Ishikawa (cell line): ENCODE results near the gene FGF2.

Experiments
- CEBPB ChIP-seq: IDR thresholded peaks from 2 replicates; pipeline ENCODE4 v1.6.1; 2012
- CREB1 ChIP-seq: IDR thresholded peaks from 2 replicates; pipeline ENCODE4 v1.6.1; 2012; ENCODE audit warnings: low read depth
- EGR1 ChIP-seq: IDR thresholded peaks from 2 replicates; pipeline ENCODE4 v1.6.1; 2012
- EP300 ChIP-seq: IDR thresholded peaks from 2 replicates; pipeline ENCODE4 v1.6.1; 2012; ENCODE audit warnings: borderline replicate concordance
- FOXM1 ChIP-seq: IDR thresholded peaks from 2 replicates; pipeline ENCODE4 v1.6.1; 2012; ENCODE audit warnings: low read depth, borderline replicate concordance
- MAX ChIP-seq: IDR thresholded peaks from 2 replicates; pipeline ENCODE4 v1.6.1; 2012
- RAD21 ChIP-seq: IDR thresholded peaks from 2 replicates; pipeline ENCODE4 v1.6.1; 2012; ENCODE audit warnings: low read depth
- REST ChIP-seq: IDR thresholded peaks from 2 replicates; pipeline ENCODE4 v1.6.1; 2012; ENCODE audit warnings: low read depth, mild to moderate bottlenecking
- TAF1 ChIP-seq: IDR thresholded peaks from 2 replicates; pipeline ENCODE4 v1.6.1; 2012; ENCODE audit warnings: low read depth, mild to moderate bottlenecking
- TEAD4 ChIP-seq: IDR thresholded peaks from 2 replicates; pipeline ENCODE4 v1.6.1; 2012
- USF1 ChIP-seq: IDR thresholded peaks from 2 replicates; pipeline ENCODE4 v1.6.1; 2012
- ZBTB7A ChIP-seq: IDR thresholded peaks from 2 replicates; pipeline ENCODE4 v1.6.1; 2012; ENCODE audit warnings: low read depth

- no peak for TF ChIP-seq CEBPB
- TF ChIP-seq REST: no peak
- no peak for TF ChIP-seq TAF1
- TF ChIP-seq EP300: no peak
- TF ChIP-seq TEAD4: no peak
- no peak for TF ChIP-seq EGR1
- TF ChIP-seq USF1: no peak
- no peak for TF ChIP-seq MAX
- no peak for TF ChIP-seq ZBTB7A
- no peak for TF ChIP-seq RAD21
- TF ChIP-seq CREB1: no peak
- TF ChIP-seq FOXM1: no peak
Measured at GRCh38 chr4:122833999-122834398, 7.4 kb downstream of the FGF2 start.
